HG03460 (cell line): ENCODE measurements around the gene FAM184B.

Experiments used
- ATAC-seq: cut with Tn5 transposase; IDR thresholded peaks from one replicate; pipeline ENCODE4 v1.9.1; 2021; ENCODE audit not compliant: unreplicated experiment

FAM184B gene

DNA sequence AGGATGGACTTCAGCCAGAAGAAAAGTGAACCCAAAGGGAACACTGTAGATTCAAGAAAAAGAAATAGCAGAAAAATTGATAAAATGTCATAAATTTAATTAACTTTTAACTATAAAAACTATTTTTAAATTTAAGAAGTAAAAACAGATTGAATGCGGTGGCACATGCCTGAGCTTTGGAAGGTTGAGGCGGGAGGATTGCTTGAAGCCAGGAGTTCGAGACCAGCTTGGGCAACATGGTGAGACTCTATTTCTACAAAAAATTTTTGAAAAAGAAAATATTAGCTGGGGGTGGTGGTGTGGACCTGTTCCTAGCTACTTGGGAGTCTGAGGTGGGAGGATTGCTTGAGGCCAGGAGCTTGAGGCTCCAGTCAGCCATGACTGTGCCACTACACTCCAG is 3.0 kb downstream of the FAM184B start:
- ATAC-seq: no peak

DNA sequence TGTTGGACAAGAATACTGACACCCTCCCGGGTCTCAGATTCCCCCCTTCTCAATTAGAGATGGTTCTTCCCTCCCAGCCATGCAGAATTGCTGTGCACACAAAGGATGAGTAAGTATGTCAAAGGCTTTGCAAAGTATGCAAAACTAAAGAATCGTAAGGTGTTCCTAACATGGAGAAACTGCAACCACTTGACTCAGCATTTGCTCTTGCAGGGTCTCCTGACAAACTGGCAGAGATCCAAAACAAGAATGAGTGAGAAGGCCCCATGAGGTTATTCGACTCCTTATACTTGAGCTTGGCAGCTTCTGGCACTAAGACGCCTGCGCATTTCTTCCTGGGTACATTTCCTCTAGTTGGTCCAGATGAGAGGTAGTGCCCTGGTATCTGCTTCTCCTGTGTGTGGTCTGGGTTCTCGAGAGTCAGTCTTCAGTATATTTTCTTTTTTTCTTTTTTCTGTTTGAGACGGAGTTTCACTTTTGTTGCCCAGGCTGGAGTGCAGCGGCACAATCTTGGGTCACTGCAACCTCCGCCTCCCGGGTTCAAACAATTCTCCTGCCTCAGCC is 8.2 kb downstream of the FAM184B start:
- no peak for ATAC-seq

GRCh38 chr4:17771284-17771908 is 10.0 kb downstream of the FAM184B start:
- no peak for ATAC-seq

DNA sequence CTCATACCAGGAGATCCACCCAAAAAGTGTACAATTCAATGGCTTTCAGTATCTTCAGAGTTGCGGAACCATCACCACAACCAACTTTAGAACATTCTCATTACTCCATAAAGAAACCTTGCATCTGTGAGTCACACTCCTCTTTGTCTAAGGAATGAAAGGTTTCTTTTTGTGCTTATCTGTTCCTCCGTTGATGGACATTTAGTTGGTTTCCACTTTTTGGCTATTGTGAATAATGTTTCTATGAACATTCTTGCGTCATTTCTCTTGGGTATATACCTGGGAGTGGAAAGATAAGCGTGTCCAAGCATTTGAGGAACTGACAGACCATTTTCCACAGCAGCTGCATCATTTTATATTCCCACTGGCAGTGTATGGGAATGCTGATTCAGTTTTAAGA is 10.6 kb downstream of the FAM184B start:
- ATAC-seq: no peak

- ATAC-seq: no peak
Observed at GRCh38 chr4:17769406-17770174, 11.8 kb downstream of the FAM184B start.

DNA sequence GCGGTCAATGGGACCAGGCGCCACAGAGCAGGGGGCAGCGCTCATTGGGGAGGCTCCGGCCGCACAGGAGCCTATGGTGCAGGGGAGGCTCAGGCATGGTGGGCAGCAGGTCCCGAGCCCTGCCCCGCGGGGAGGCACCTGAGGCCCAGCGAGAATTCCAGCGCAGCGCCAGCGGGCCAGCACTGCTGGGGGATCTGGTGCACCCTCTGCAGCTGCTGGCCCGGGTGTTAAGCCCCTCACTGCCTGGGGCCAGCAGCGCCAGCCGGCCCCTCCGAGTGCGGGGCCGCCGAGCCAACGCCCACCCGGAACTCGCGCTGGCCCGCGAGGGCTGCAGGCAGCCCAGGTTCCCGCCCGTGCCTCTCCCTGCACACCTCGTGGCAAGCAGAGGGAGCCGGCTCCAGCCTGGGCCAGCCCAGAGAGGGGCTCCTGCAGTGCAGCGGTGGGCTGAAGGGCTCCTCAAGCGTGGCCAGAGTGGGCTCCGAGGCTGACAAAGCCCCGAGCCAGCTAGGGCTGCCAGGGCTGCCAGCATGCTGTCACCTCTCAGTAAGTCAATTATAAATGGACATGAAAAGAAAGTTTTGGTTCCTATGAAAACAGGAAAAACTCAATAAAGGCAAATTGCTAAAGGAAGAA is 14.5 kb downstream of the FAM184B start:
- ATAC-seq: no peak

- ATAC-seq: no peak
Observed at GRCh38 chr4:17765514-17766286, 15.7 kb downstream of the FAM184B start.

- no peak for ATAC-seq
Observed at GRCh38 chr4:17763931-17764330, 17.5 kb downstream of the FAM184B start.

- ATAC-seq: no peak
Observed at GRCh38 chr4:17763416-17763815, 18.0 kb downstream of the FAM184B start.

- no peak for ATAC-seq
Observed at GRCh38 chr4:17762726-17763125, 18.7 kb downstream of the FAM184B start.

- ATAC-seq: no peak
Observed at GRCh38 chr4:17761062-17761461, 20.4 kb downstream of the FAM184B start.

- ATAC-seq: no peak
Observed at GRCh38 chr4:17760626-17761025, 20.8 kb downstream of the FAM184B start.

GRCh38 chr4:17758485-17758884 is 22.9 kb downstream of the FAM184B start:
- no peak for ATAC-seq

- ATAC-seq: no peak
Observed at GRCh38 chr4:17757621-17758020, 23.8 kb downstream of the FAM184B start.

GRCh38 chr4:17753646-17754045 is 27.8 kb downstream of the FAM184B start:
- no peak for ATAC-seq

GRCh38 chr4:17740702-17741101 is 40.7 kb downstream of the FAM184B start:
- no peak for ATAC-seq

DNA sequence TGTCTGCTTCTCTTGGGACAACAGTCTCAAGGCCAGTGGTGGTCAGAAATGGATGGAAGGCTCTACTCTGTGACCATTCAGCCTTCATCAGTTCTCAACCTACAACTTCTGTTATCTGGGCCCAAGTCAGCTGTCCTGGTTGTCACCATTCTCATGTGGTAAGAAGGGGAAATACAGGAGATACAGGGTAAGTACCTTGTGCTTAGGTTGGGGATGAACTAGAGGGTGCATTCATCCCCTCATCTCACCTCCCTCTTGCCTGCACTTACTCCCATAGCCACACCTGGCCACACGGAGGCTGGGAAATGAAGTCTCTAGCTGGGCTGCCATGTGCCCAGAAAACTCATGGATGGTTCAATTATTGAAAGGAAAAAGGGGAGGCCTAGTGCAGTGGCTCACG is 44.9 kb downstream of the FAM184B start:
- ATAC-seq: no peak

- no peak for ATAC-seq
Observed at GRCh38 chr4:17726911-17727310, 54.5 kb downstream of the FAM184B start.

GRCh38 chr4:17723648-17724047 is 57.8 kb downstream of the FAM184B start:
- no peak for ATAC-seq

DNA sequence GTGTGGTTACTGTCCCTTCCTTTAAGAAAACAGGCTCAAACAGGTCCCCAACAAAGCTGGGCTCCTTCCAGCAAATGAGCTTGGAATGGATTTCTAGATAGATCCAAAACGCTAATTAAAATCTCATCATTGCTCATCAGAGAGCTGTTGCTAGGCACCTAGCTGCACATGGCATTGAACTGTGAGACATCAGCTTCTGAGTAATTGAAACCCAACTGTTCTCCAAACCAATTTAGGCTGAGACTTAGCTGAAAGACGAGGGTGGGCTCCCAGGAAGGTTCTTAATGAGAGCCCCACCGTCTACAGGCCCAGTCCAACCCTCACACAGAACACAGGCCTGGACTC is 59.1 kb downstream of the FAM184B start:
- no peak for ATAC-seq
